Activated CD4-positive, alpha-beta T cell treated with anti-CD3 and anti-CD28 coated beads for 4 hours (primary cell): ENCODE measurements around the gene SLC25A12.

Experiments used
- DNase-seq, 2 donors: peaks; one replicate each; pipeline ENCODE4 v3.0.0-alpha.2; 2020

SLC25A12 gene

DNA sequence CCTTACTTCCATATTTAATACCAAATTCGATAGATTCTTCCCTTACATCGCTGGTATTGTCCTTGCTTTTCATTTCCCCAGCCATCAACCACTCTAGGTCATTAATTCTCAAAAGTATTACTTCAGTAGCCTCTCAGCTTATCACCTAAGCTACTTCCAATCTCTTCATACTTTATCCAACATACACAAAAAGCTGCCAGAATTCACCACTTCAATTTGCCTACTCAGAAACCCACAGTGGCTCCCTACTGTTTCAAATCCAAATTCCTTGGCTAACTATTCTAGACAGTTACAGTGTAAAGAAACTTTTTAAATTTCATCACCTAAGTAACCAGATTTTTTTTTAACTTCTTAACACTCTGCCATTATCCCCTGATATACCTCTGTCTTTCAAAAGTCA, 4.7 kb downstream of the SLC25A12 start:
- DNase-seq: no peak

DNA sequence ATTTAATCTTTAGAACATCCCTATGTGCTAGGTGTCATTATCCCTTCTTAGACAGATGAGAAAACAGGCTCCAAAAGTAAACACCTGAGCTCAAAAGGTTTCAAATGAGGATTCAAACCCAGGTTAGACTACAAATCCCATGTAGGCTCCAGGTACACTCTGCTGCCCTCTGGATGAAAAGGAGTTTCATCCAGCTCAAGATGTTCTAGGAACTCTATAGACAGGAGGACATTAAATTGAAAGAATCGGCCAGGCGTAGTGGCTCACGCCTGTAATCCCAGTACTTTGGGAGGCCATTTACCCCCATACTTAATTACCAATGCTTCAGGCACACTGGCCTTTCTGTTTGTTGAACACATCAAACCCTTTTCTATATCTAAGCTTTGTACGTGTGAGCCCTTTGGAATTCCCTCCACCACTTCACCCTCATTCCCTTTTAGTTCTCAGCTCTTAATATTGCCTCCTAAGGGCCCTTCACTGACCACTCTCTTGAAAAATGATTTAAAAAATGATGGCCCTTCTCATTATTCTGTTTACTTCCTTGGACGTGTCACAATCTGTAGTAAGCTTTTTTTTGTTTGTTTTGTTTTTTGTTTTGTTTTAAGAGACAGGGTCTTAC, 10.7 kb downstream of the SLC25A12 start:
- no peak for DNase-seq

GRCh38 chr2:171882089-171882769, 11.8 kb downstream of the SLC25A12 start:
- no peak for DNase-seq

DNA sequence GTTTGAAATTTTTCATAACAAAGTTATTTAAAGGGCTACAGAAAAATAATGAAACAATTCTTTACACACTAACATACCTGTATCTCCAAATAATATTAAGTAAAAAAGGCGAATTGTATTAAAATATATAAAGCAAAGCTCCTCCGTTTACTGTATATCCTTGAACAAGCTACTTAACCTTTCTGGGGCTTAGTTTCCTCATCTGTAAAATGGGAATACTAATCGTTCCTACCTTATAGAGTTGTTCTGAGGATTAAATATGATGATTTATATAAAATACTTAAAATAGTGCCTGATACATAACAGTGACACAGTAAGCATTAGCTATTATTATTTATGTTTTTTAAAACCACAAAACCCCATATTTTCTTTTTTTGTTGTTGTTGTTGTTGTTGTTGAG, 13.3 kb downstream of the SLC25A12 start:
- DNase-seq: no peak

GRCh38 chr2:171879865-171880264, 14.2 kb downstream of the SLC25A12 start:
- DNase-seq: no peak

DNA sequence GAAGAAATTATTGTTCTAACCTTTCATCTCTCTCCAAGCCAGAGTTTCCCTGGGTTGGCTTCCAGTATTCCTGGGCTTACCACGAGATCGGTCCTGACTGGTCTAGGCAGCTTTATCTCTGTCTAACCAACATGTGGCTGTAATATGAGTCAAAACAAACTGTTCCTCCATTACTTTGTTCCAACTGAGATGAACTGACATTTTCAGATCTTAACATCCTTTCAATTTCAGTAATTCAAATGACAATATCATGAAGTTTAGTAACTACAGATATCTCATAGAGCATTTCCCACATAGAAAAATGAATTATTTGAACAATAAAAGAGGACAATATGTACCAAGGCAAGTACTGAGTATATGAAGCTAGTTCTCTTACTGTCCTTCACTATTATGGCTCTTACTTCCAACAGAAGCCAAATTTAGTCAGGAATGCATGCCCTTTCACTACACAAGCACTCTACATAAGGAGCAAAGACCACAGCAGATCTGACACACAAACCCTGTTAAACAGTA, 15.5 kb downstream of the SLC25A12 start:
- DNase-seq: no peak

GRCh38 chr2:171874963-171875362, 19.1 kb downstream of the SLC25A12 start:
- no peak for DNase-seq

DNA sequence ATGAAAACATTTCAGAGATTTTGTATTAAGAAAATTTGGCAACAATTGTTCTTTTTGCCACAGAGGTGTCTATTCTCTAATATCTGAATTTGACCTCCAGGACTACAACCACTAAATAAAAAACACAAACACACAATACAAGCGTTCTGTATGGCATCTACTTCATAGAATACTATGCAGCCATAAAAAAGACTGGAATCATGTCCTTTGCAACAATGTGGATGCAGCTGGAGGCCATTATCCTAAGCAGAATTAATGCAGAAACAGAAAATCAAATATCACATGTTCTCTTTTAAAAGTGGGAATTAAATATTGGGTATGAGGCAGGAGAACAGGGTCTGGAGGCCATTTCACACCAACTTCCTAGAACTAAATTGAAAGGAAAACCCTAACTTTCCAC, 19.5 kb downstream of the SLC25A12 start:
- no peak for DNase-seq

GRCh38 chr2:171864357-171864985, 29.6 kb downstream of the SLC25A12 start:
- no peak for DNase-seq

GRCh38 chr2:171862501-171862900, 31.5 kb downstream of the SLC25A12 start:
- no peak for DNase-seq

DNA sequence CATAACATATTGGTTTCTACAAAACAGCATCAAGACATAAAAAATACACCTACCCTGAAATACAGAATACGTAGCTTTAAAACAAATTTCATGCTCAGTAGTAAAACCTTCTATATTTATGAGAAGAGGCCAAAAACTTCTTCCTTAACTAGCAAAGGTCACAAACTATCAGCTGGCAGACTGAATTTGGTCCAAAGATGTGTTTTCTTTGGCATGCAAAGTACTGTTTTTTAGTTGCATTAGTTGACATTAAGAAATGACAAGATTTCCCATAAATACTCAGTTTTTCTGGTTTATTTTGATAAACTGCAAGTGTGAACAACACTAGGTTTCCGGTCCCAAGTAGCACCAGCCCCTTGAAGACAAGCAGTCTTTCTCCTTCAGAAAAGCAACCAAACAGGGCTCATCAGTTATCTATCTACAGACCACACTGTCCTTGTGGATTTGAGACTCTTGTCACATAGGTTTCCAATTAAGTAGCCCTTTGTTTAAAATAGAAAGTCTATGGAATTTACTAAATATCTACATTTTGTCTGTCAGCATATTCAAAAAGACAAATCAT, 35.6 kb downstream of the SLC25A12 start:
- no peak for DNase-seq

- no peak for DNase-seq
Measured at GRCh38 chr2:171855401-171855800, 38.6 kb downstream of the SLC25A12 start.

DNA sequence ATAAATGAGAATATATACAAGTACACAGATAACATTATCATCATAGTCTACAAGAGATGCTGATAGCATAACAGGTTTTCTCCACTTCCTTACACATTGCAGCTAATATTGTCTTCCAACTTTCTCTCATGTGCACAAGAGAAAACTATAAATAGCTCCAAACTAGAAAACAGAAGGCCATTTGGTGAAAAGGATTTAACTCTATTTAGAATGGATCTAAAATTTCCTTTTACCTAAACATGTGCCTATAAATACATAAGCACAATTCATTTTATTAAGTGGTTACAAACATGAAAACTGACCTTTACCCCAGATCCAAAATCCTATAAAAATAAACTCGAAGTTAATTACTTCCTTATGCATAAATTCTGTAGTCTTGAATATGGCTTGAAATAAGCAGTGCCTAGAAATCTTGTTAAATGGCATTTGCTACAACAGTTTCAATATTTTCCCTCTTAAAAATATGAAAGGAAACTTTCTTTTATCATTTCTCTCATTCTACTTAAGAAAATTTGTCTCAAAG, 41.6 kb downstream of the SLC25A12 start:
- no peak for DNase-seq

DNA sequence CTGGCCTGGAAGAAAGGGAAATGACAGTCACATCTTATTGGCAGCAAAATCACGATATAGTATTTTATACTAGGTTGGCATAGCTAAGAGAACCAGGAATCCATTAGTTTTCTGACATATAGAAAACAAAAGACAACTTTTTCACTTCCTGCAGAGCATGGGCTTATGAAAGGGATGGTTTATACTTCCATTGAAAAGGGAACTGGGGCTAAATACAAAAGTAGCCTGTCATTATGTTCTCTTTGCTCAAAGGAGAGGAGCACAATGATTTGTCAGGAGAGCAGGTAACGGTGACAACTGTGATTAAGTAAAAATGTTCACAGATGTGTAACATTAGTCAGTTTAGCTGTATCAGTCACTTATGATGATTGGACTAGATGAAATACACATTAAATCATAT, 46.4 kb downstream of the SLC25A12 start:
- DNase-seq: no peak

GRCh38 chr2:171846894-171847293, 47.1 kb downstream of the SLC25A12 start:
- no peak for DNase-seq

- no peak for DNase-seq
Measured at GRCh38 chr2:171841996-171842395, 52.0 kb downstream of the SLC25A12 start.

DNA sequence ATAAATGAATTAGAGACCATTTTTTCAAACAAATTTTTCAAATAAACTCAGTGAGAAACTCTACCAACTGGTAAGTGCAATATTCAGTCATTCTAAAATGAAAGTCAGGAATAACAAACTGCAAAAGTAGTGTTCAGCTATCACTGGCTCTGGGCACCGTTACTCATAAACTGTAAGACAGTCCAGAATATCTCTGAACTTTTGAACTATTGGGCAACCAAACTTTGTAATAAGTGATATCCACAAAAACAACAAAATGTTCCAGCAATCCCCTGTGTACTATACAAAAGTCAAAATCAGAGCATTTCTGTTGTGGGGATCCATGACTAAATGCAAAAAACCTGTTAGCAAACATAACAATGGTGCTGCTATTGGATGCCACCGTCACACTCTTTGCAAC, 56.3 kb downstream of the SLC25A12 start:
- DNase-seq: no peak

- no peak for DNase-seq
Measured at GRCh38 chr2:171836146-171836910, 57.7 kb downstream of the SLC25A12 start.

DNA sequence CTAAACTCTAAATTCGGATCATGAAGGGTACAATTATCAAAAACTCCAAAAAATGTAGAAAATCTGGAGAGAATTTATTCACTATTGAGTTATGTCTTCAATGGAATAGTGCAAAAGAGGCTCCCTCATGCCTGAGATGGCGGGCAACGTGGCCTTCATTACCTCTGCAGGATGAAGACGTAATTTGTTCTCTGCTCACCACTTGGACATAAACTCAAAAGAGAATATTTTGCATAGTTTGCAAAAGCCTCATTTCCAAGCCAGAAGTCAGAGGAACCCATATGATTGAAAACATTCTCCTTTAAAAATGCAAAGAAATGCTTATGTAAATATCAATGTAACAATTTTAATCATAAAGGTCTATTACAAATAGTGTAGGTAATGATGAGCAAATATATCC, 58.7 kb downstream of the SLC25A12 start:
- DNase-seq: no peak

GRCh38 chr2:171834286-171834685, 59.8 kb downstream of the SLC25A12 start:
- DNase-seq: no peak

- no peak for DNase-seq
Measured at GRCh38 chr2:171832489-171832888, 61.6 kb downstream of the SLC25A12 start.

DNA sequence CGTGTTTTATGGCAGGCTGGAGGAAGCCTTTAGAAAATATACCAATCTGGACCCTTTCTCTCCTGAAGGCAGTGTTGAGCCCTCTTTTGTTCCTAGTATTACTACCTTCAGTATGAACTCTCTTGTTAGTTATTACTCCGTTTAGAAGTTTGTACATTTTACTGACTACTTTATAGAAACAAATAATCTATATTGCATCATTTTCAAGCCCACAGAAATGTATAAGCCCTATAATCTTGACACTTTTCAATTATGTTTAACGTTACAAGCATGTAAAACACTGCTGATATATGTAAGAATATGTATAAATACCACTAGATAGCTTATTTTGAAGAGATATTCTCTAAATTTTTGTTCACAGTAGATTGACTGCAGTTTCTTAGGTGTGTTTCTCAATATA, 64.0 kb downstream of the SLC25A12 start:
- DNase-seq: no peak

DNA sequence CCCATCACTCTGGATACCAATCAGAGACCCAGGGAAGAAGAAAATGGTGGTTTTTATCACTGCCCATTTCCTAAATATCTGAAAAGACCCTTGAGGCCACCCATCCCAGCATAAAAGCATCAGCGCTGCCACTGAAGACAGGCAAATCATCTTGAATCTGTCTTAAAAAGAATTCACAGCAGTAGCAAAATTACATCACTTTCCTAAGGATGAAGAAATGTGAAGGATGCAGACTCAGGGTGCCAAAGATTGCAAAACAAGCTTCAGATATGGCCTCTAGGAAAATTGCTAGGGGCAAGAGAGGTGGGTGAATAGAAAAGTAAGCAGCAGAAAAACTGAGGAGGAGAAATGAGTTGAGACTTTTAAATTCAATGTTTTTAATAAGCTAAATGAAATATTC, 70.0 kb downstream of the SLC25A12 start:
- DNase-seq: no peak
